GM23248 (cell line): ENCODE measurements around the gene EDAR. TPM values are rescaled to one million over a fixed set of nuclear protein-coding genes. Genes with fewer than 3 reads are reported as not detected.

Source experiments
- DNase-seq: peaks from one replicate; pipeline ENCODE4 v3.0.0-alpha.2; 2015
- H2AFZ ChIP-seq: fragments of 200-600 bp; sonication (generic); 2 replicates; pipeline ENCODE4 v1.6.1; 2016; ENCODE audit warnings: antibody characterized with exemption
- H3F3A ChIP-seq: fragments of 200-600 bp; sonication (generic); 2 replicates; pipeline ENCODE4 v1.6.1; 2016; ENCODE audit warnings: mild to moderate bottlenecking, antibody characterized with exemption, mixed run types; ENCODE audit not compliant: insufficient read depth
- H3K27ac ChIP-seq: fragments of 200-600 bp; sonication (generic); 2 replicates; pipeline ENCODE4 v1.5.1; 2016; ENCODE audit warnings: mild to moderate bottlenecking
- H3K27me3 ChIP-seq: fragments of 200-600 bp; sonication (generic); replicated peaks from 2 replicates; pipeline ENCODE4 v1.6.1; 2016; ENCODE audit warnings: mild to moderate bottlenecking; ENCODE audit not compliant: insufficient read depth
- H3K36me3 ChIP-seq: fragments of 200-600 bp; sonication (generic); 2 replicates; pipeline ENCODE4 v1.6.1; 2016; ENCODE audit warnings: low read depth, mild to moderate bottlenecking
- H3K4me1 ChIP-seq: fragments of 200-600 bp; sonication (generic); 2 replicates; pipeline ENCODE4 v1.6.1; 2016; ENCODE audit warnings: mild to moderate bottlenecking; ENCODE audit not compliant: insufficient read depth
- H3K4me2 ChIP-seq: fragments of 200-600 bp; sonication (generic); one replicate; pipeline ENCODE4 v1.6.1; 2016; ENCODE audit warnings: mild to moderate bottlenecking; ENCODE audit not compliant: unreplicated experiment
- H3K4me3 ChIP-seq: fragments of 200-600 bp; sonication (generic); 2 replicates; pipeline ENCODE4 v1.5.1; 2016; ENCODE audit warnings: mild to moderate bottlenecking
- H3K79me2 ChIP-seq: fragments of 200-600 bp; sonication (generic); 2 replicates; pipeline ENCODE4 v1.6.1; 2016; ENCODE audit warnings: mild to moderate bottlenecking; ENCODE audit not compliant: insufficient read depth
- H3K9ac ChIP-seq: fragments of 200-600 bp; sonication (generic); 2 replicates; pipeline ENCODE4 v1.6.1; 2016; ENCODE audit warnings: mild to moderate bottlenecking
- H3K9me2 ChIP-seq: fragments of 200-600 bp; sonication (generic); 2 replicates; pipeline ENCODE4 v1.6.1; 2016; ENCODE audit warnings: mixed run types, mild to moderate bottlenecking, moderate library complexity; ENCODE audit not compliant: insufficient read depth
- H3K9me3 ChIP-seq: fragments of 200-600 bp; sonication (generic); one replicate; pipeline ENCODE4 v1.6.1; 2017; ENCODE audit warnings: low read depth
- H4K20me1 ChIP-seq: fragments of 200-600 bp; sonication (generic); 2 replicates; pipeline ENCODE4 v1.6.0; 2016; ENCODE audit not compliant: insufficient read depth
- EZH2 ChIP-seq: fragments of 200-600 bp; sonication (generic); IDR thresholded peaks from 2 replicates; pipeline ENCODE4 v1.6.1; 2018; ENCODE audit warnings: antibody characterized with exemption, mild to moderate bottlenecking; ENCODE audit not compliant: insufficient read depth, poor library complexity, severe bottlenecking
- EZH2phosphoT487 ChIP-seq: fragments of 200-600 bp; sonication (generic); IDR thresholded peaks from 2 replicates; pipeline ENCODE4 v1.6.1; 2018; ENCODE audit warnings: antibody characterized with exemption, moderate library complexity, mild to moderate bottlenecking, low read depth; ENCODE audit not compliant: insufficient read depth
- WGBS, 2 experiments: methylation state at CpG; one replicate each; pipeline ENCODE4 v1.1.6; 2015 to 2017; ENCODE audit warnings: low lambda C conversion rate in 2 of 2, low coverage in 1 of 2; ENCODE audit errors: missing lambda C conversion rate in 2 of 2; 5-methylcytosine and 5-hydroxymethylcytosine counted together
- in situ Hi-C: fragments of 300-500 bp; cut with MboI; formaldehyde crosslinking; loops from 2 replicates; pipeline ENCODE4 v1.15.0; 2020
- polyA plus RNA-seq: library from polyadenylated mRNA; unstranded; fragments of >200 nt; fragmentation: Nextera tagmentation; extraction: Ambion mirVana; gene quantifications from 2 replicates; pipeline ENCODE4 v1.2.1, GENCODE V29; 2016
- total RNA-seq: library from RNA; depleted of rRNA; stranded (reverse); fragments of >200 nt; shearing (Covaris generic); gene quantifications from 2 replicates; pipeline ENCODE4 v1.2.3, GENCODE V29; 2014

Gene EDAR
- total and polyA plus RNA-seq, 2 experiments from 2014 or later, result not detected

DNA sequence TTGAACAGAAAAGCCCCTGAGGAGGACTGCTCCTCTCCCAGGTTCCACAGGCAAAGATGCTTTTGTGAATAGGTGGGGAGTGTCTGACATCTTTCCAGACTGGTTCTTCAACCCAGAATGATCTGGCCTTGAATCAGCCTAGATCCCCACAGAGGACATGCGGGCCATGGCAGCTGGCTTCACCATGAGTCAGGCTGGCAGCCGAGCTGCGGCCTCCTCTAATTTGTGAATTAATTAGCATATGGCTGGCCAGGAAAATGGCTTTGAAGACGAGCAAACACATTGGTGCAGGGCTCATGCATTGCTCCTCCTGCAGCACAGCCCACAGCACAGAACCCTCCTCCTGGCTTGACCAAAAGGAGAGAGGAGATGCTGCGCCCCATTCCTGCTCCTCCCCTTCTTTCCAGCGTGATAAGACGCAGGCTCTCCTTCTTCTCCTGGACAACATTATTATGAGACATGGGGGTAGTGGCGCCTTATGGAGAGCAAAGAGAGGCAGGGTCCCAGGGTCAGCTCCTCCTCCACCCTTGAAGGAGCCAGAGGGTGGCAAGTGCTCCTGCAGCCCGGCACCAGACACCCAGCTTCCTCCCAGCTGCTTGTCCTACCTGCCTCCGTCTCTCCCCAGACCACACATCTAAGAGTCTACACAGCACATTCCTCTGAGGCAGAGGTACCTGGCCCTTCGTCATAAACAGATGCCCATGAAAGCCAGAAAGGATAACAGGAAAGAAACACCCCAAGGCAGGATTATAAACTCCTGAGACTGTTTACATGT lies 66.7 kb downstream of the EDAR start:
- Histone ChIP-seq H3K4me2 (no peak overlapping the region), H3K27ac (no peak overlapping the region), H3K9me3 (no peaks in the 10 kb centered on the region), H3K4me1 (no peaks in the 10 kb centered on the region), H4K20me1 (no peaks in the 10 kb centered on the region), H3K36me3 (no peaks in the 10 kb centered on the region), H3F3A (no peaks in the 10 kb centered on the region), H3K27me3 (peaks cover 46% of the 10 kb centered on the region), H3K4me3 (no peak overlapping the region), H3K9me2 (no peaks in the 10 kb centered on the region), H3K9ac (no peak overlapping the region), H3K79me2 (no peaks in the 10 kb centered on the region), H2AFZ (no peak overlapping the region)
- DNase-seq, result peak; percentile 76
- in situ Hi-C loops, result loop anchor here (10.0 kb wide), 1 partner anchor 582 kb away; no protein-coding TSS in a partner anchor
- WGBS, 2 experiments, result 47 to 49% methylated on average over 11 of the region's 11 CpGs
- TF ChIP-seq EZH2phosphoT487 (no peak), EZH2 (no peak)

DNA sequence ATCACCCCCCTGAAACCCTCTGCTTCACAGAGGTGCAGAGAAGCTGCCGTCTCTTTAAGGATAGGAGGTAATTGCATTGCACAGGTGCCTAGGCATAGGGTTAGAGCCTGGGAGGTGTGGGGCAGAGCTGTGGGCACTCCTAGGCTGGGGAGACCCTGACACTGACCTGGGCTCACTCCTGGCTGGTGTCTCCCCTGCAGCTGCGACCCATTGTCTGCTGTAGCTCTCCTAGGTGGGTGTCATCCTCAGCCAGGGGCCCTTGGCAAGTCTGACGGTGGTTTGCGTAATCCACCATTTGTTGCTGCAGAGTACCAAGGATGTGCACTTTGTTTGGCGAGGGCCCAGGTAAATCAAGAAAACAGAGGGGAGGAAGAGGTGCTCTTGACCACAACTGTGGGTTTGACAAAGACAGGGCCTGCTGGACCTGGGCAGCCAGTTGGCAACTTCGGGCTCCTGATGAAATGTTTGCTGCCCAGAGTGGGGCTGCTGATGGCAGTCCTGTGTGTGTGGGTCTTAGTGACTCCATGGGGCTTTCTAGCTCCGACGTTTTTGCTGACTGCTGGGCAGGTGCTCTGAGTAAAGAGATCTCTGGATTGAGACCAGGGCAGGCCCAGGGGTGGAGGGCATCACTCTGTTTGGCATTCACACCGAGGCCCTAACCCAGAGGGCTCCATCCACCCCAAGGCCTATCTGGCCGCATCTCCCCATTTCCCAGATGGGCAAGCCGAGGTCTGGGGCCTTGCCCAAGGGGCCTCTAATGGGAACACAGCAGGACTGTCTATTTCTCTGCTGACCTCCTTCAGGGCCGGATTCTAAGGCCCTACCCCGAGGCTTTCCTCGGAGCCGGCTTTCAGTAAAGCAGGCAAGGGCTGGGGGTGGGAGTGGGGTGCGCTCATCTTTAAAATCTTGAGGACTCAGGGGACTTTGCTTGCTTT lies 67.7 kb downstream of the EDAR start:
- Histone ChIP-seq H3K27me3 (peaks cover 38% of the 10 kb centered on the region), H3K9ac (no peak overlapping the region), H3K4me3 (no peak overlapping the region), H3K9me3 (no peaks in the 10 kb centered on the region), H3K27ac (no peak overlapping the region), H4K20me1 (no peaks in the 10 kb centered on the region), H3F3A (no peaks in the 10 kb centered on the region), H3K79me2 (no peaks in the 10 kb centered on the region), H2AFZ (no peak overlapping the region), H3K9me2 (no peaks in the 10 kb centered on the region), H3K4me1 (no peaks in the 10 kb centered on the region), H3K36me3 (no peaks in the 10 kb centered on the region), H3K4me2 (no peak overlapping the region)
- 85 to 86% methylated on average over 16 of the region's 16 CpGs for WGBS, 2 experiments
- no peak for TF ChIP-seq EZH2
- TF ChIP-seq EZH2phosphoT487, result no peak
- in situ Hi-C loops, result loop anchor here (10.0 kb wide), 1 partner anchor 583 kb away; no protein-coding TSS in a partner anchor
- DNase-seq, result no peak

GRCh38 chr2:108920686-108921085 lies 68.3 kb downstream of the EDAR start:
- Histone ChIP-seq H3K9ac (no peak overlapping the region), H2AFZ (no peak overlapping the region), H4K20me1 (no peaks in the 10 kb centered on the region), H3K9me2 (no peaks in the 10 kb centered on the region), H3K4me3 (no peak overlapping the region), H3K9me3 (no peaks in the 10 kb centered on the region), H3K27ac (no peak overlapping the region), H3K4me2 (no peak overlapping the region), H3K27me3 (peaks cover 36% of the 10 kb centered on the region), H3K79me2 (no peaks in the 10 kb centered on the region), H3F3A (no peaks in the 10 kb centered on the region), H3K4me1 (no peaks in the 10 kb centered on the region), H3K36me3 (no peaks in the 10 kb centered on the region)
- in situ Hi-C loops, result loop anchor here (10.0 kb wide), 1 partner anchor 584 kb away; no protein-coding TSS in a partner anchor
- 56 to 60% methylated on average over 7 of the region's 7 CpGs for WGBS, 2 experiments
- DNase-seq, result no peak
- TF ChIP-seq EZH2, result no peak
- no peak for TF ChIP-seq EZH2phosphoT487

DNA sequence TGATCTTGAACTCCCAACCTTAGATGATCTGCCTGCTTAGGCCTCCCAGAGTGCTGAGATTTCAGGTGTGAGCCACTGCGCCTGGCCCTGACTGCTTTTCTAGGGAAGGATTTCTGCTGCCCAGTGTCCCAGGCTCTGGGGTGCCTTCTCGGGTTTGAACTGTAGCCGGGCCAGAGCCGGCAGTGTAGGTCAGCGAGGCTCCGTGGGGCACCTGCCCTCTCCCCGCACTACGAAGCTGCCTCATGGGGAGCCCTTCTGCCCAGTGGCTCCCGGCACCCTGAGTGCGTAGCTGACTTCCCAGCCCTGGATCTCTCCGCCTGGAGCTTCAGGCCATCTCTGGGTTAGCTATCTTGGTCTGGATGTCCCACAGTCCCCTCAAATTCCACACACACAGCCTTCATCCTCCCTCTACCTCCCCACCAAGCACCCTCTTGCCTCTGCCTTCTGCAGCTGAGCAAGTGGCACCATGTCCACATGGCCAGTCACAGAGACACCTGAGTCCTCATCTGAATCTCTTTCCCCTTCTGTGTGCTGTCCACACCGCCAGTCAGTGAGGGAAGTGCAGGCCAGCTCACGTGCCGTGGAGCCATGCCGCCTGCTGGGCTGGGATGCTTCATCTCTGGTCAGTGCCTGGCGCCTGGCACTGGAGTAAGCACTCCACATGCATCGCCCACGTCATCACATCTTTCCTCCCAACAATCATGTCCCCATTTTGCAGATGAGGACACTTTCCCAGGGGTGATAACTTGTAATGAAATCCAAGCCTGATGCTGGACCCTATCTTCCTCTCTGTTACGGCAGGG lies 69.2 kb downstream of the EDAR start:
- WGBS, 2 experiments, result 75 to 77% methylated on average over 19 of the region's 19 CpGs
- in situ Hi-C loops, result loop anchor here (10.0 kb wide), 1 partner anchor 585 kb away; no protein-coding TSS in a partner anchor
- H3K4me2 ChIP-seq, result no peak overlapping the region

More for the DNA sequence above, 69.2 kb downstream of the EDAR start:
- no peaks in the 10 kb centered on the region for H3K36me3 ChIP-seq
- no peak overlapping the region for H3K27ac ChIP-seq
- no peaks in the 10 kb centered on the region for H3F3A ChIP-seq
- H2AFZ ChIP-seq, result no peak overlapping the region
- H3K79me2 ChIP-seq, result no peaks in the 10 kb centered on the region
- DNase-seq, result no peak
- H3K9me3 ChIP-seq, result no peaks in the 10 kb centered on the region
- no peaks in the 10 kb centered on the region for H3K4me1 ChIP-seq
- no peak overlapping the region for H3K4me3 ChIP-seq
- H3K27me3 ChIP-seq, result peaks cover 30% of the 10 kb centered on the region
- no peaks in the 10 kb centered on the region for H3K9me2 ChIP-seq
- H4K20me1 ChIP-seq, result no peaks in the 10 kb centered on the region
- no peak overlapping the region for H3K9ac ChIP-seq
- no peak for TF ChIP-seq EZH2phosphoT487
- no peak for TF ChIP-seq EZH2
